RWPE2 (cell line): ENCODE data around the gene NSD2.

Experiments
- ATAC-seq: fragments of 200-7000 bp; cut with Tn5 transposase; 3 replicates; pipeline ENCODE4 v1.9.1; 2021; ENCODE audit warnings: low read depth
- DNase-seq: peaks from one replicate; pipeline ENCODE4 v3.0.0-alpha.2; 2020; ENCODE audit warnings: low spot score
- H3K27ac ChIP-seq: fragments of 450-650 bp; 2 replicates; pipeline ENCODE4 v1.5.1; 2017; ENCODE audit warnings: mild to moderate bottlenecking; ENCODE audit not compliant: poor library complexity, severe bottlenecking
- H3K27me3 ChIP-seq: fragments of 250-450 bp; sonication (Bioruptor Pico); 2 replicates; pipeline ENCODE4 v1.5.1; 2021; ENCODE audit warnings: mild to moderate bottlenecking, moderate library complexity; ENCODE audit not compliant: insufficient read depth, poor library complexity, severe bottlenecking
- H3K36me3 ChIP-seq: fragments of 250-450 bp; sonication (Bioruptor Pico); 2 replicates; pipeline ENCODE4 v1.5.1; 2020; ENCODE audit warnings: low read depth, mild to moderate bottlenecking, moderate library complexity
- H3K4me1 ChIP-seq: fragments of 250-450 bp; sonication (Bioruptor Pico); 2 replicates; pipeline ENCODE4 v1.5.1; 2021; ENCODE audit warnings: mild to moderate bottlenecking, moderate library complexity; ENCODE audit not compliant: insufficient read depth, poor library complexity, severe bottlenecking
- H3K4me3 ChIP-seq: fragments of 250-450 bp; sonication (Bioruptor Pico); 2 replicates; pipeline ENCODE4 v1.5.1; 2021; ENCODE audit warnings: mild to moderate bottlenecking, moderate library complexity; ENCODE audit not compliant: severe bottlenecking
- H3K9me3 ChIP-seq: fragments of 250-450 bp; sonication (Bioruptor Pico); 2 replicates; pipeline ENCODE4 v1.5.1; 2021; ENCODE audit warnings: mild to moderate bottlenecking, moderate library complexity; ENCODE audit not compliant: severe bottlenecking
- CTCF ChIP-seq: fragments of 450-650 bp; IDR thresholded peaks from one replicate; pipeline ENCODE4 v1.5.1; 2017; ENCODE audit warnings: mild to moderate bottlenecking, moderate library complexity; ENCODE audit not compliant: poor library complexity, severe bottlenecking

The NSD2 gene

GRCh38 chr4:1900624-1901023 is 29.4 kb downstream of the NSD2 start:
- no peak overlapping the region for H3K27ac ChIP-seq
- DNase-seq: no peak
- no peak for TF ChIP-seq CTCF

GRCh38 chr4:1901127-1901526 is 29.9 kb downstream of the NSD2 start:
- DNase-seq (no peak), ATAC-seq (no peak)
- H3K4me3 ChIP-seq: no peak overlapping the region
- no peaks in the 10 kb centered on the region for H3K27me3 ChIP-seq
- peaks cover 65% of the 10 kb centered on the region for H3K36me3 ChIP-seq
- H3K27ac ChIP-seq: no peak overlapping the region
- TF ChIP-seq CTCF: no peak
- H3K9me3 ChIP-seq: no peaks in the 10 kb centered on the region
- no peaks in the 10 kb centered on the region for H3K4me1 ChIP-seq

More at GRCh38 chr4:1900624-1901023, 29.4 kb downstream of the NSD2 start:
- Histone ChIP-seq H3K9me3 (no peaks in the 10 kb centered on the region), H3K36me3 (peaks cover 60% of the 10 kb centered on the region), H3K4me1 (no peaks in the 10 kb centered on the region), H3K27me3 (no peaks in the 10 kb centered on the region), H3K4me3 (no peak overlapping the region)
- ATAC-seq: no peak

- Histone ChIP-seq H3K4me3 (no peak overlapping the region), H3K27ac (no peak overlapping the region), H3K27me3 (no peaks in the 10 kb centered on the region), H3K4me1 (peaks cover 3% of the 10 kb centered on the region), H3K9me3 (no peaks in the 10 kb centered on the region), H3K36me3 (peaks cover 72% of the 10 kb centered on the region)
- ATAC-seq: no peak
- TF ChIP-seq CTCF: no peak
- no peak for DNase-seq
Observed at GRCh38 chr4:1902243-1902642, 31.1 kb downstream of the NSD2 start.

- DNase-seq (no peak), ATAC-seq (no peak)
- Histone ChIP-seq H3K4me1 (peaks cover 6% of the 10 kb centered on the region), H3K36me3 (peaks cover 74% of the 10 kb centered on the region), H3K27me3 (no peaks in the 10 kb centered on the region), H3K4me3 (no peak overlapping the region), H3K9me3 (no peaks in the 10 kb centered on the region), H3K27ac (no peak overlapping the region)
- TF ChIP-seq CTCF: no peak
Observed at GRCh38 chr4:1903035-1903434, 31.8 kb downstream of the NSD2 start.

- TF ChIP-seq CTCF: no peak
- ATAC-seq (no peak), DNase-seq (no peak)
- Histone ChIP-seq H3K9me3 (no peaks in the 10 kb centered on the region), H3K27ac (no peak overlapping the region), H3K4me1 (peaks cover 16% of the 10 kb centered on the region), H3K36me3 (peaks cover 84% of the 10 kb centered on the region), H3K27me3 (no peaks in the 10 kb centered on the region), H3K4me3 (no peak overlapping the region)
Observed at GRCh38 chr4:1904042-1904441, 32.8 kb downstream of the NSD2 start.
